GM18502 (cell line): ENCODE results near the gene SORBS2.
"Not testable (repeated sequence)": the region's sequence is repeated elsewhere in the genome, so short reads cannot be mapped to it uniquely, and the experiment has no call there.

Experiments
- ATAC-seq: cut with Tn5 transposase; IDR thresholded peaks from one replicate; pipeline ENCODE4 v1.9.1; 2021; ENCODE audit warnings: mild to moderate bottlenecking; ENCODE audit not compliant: unreplicated experiment, poor library complexity

SORBS2 gene

DNA sequence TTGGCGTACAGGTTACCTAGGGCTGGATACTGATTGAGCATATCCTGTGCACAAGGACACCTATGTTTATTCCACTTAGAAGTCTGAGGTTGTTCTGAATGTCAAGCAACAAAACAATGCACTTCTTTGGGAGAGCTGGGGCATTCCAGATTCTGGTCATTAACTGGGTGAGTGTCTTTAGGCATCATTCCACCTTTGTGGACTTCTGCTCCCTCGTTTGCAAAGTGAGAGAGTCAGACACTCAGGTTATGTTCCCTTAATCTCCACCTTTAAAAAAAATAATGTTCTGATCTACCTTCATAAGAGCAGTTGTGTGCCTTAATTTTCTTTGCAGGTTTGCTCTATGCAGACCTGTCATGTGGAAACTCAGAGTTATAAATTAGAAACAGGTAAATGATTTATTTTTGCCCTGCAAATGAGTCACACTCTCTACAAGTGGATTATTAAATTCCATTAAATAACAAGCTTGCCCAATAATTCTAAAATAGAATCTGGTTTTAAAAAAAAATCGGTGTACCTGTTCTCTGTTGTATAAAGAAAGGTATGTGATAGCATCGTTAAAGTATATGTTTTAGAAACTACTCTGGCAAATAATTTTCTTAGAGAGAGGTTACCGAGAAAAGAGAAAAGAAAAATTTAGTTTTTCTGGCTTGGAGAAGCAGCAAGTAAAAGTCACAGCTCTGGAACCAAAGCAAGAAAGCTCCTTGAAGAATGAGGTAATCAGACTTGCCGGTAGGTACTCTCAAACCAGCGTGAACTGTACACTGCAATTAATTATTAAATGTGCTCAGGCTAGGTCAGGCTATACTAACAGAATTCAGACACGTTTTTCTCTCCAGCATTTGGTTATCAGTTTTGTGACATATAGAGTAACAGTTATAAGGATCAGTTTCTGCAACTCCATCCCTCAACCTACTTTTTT lies 93.2 kb downstream of the SORBS2 start:
- no peak for ATAC-seq

GRCh38 chr4:185717377-185717741 lies 94.6 kb downstream of the SORBS2 start:
- no peak for ATAC-seq

GRCh38 chr4:185716577-185717376 lies 95.2 kb downstream of the SORBS2 start:
- ATAC-seq = no peak

DNA sequence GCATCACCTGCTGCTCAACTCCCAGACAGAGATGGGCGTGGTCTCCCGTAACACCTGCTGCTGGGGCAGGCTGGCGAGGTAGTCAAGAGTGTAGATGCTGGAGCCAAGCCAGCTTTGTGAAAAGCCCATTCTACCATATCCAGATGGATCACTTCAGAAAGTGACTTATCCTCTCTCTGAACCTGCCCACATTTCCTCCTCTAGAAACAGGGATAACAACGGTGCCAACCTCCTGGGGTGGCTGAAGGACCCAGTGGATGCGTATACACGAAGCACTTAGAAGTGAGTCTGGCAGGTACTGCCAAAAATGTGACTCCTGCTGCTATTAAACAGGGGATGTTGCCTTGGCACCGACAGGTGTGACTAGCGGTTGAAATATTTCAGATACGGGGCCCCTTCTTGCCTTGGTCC lies 95.8 kb downstream of the SORBS2 start:
- ATAC-seq = no peak

DNA sequence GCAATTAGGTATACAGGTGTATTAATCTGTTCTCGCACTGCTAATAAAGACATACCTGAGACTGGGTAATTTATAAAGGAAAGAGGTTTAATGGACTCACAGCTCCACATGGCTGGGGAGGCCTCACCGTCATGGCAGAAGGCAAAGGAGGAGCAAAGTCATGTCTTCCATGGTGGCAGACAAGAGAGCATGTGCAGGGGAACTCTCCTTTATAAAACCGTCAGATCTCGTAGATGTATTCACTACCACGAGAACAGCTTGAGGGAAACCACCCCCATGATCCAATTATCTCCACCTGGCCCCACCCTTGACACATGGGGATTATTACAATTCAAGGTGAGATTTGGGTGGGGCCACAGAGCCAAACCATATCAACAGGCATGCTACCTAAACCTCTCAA lies 97.5 kb downstream of the SORBS2 start:
- ATAC-seq = not testable (repeated sequence)

DNA sequence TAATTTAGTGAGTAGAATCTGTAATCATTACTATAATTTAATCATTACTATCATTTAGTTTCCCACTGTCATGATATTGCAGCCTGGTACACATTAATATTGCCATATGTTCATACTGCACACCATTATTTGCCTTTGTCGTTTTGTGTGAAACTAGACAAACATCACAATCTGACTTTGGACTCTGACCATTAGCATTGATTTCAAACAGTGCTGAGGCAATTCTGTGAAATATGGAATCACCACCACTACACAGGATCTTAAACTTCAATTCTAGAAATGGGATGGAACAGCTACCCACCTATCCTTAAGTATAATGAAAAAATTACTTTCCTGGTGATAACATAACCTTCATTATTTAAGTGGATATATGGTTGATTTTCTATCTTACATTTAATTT lies 98.3 kb downstream of the SORBS2 start:
- ATAC-seq = no peak

DNA sequence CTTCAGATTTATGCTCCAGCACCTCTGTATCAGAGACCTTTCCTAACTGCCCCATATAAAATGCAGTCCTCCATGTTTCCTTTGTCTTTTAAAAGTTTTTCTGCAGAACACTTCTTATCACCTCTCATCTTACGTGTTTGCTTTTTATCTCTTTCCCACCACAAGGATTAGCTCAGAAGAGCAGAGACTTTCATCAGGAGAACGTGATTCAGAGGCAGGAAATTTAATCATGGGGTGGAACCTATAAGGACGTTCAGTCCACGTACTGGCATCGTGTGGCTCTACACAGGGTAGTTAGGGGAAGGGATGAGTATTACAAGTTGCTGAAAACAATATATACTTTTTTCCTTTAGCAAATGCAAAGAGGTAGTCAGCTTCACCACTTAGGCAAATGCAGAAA lies 98.7 kb downstream of the SORBS2 start:
- no peak for ATAC-seq

DNA sequence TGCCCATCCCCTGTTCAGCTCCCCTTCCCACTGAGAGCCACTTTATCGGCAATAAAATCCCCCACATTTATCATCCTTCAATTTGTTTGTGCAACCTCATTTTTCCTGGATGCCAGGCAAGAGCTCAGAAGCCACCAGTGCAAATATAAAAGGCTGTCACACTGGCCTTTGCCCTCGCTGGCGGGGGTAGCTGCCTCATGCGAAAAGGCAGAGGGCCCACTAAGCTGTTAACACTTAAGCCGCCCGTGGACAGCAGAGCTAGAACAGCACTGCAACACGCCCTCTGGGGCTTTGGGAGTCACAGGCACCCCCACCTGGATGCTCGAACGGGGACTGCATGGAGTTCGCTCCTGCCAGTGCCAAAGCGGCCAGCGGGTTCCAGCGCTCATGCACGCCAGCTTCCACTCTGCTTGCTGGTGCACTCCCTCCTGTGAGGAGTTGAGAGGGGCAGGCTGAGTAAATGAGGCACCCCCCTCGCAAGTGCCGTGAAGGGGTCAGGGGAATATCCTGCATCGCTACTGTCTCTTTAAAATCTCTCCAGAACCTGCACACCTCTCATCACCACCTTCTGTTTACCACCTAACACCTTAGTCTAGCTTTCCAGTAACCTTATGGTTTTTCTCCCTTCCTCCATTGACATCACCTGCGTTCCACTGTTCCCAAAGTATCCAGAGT lies 99.5 kb downstream of the SORBS2 start:
- ATAC-seq = no peak

GRCh38 chr4:185711726-185712125 lies 100.3 kb downstream of the SORBS2 start:
- ATAC-seq = no peak

- ATAC-seq = no peak
Observed at GRCh38 chr4:185710487-185710995, 101.5 kb downstream of the SORBS2 start.

GRCh38 chr4:185709802-185710486 lies 102.0 kb downstream of the SORBS2 start:
- ATAC-seq = no peak

DNA sequence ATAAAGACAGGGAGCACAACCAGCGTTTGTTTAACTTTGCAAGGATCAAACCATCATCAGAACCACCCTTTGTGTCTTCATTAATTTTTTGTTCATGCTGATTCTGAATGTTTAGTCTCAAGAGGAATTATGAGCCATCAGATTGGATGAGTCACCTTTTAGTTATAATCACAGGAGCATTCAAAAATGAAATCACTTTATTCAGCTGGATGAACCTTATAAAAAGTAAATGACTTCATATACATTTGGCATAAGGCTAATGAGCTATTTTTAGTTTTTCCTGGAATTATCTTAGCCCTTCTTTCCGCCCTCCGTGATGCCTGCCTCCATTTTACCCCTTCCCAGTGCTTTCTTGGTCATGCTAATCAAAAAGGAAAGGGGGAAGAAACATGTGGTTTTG lies 103.6 kb downstream of the SORBS2 start:
- ATAC-seq = no peak

- not testable (repeated sequence) for ATAC-seq
Observed at GRCh38 chr4:185707622-185708021, 104.4 kb downstream of the SORBS2 start.

DNA sequence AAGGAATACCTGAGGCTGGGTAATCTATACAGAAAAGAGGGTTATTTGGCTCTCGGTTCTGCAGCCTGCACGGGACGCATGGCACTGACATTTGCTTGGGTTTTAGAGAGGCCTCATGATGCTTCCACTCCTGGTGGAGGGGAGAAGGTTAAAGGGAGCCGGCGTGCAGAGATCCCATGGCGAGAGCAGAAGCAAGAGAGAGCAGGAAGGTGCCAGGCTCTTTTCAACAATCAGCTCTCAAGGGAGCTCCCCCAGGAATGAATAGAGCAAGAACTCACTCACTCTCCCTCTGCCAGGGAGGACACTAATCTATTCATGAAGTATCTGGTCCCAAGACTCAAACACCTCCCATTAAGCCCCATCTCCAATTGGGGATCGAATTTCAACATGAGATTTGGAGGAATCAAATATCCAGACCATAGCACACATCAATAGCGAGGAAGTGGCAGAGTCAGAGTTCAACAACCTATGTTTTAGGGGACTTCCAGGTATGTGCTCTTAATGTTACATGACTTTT lies 109.8 kb downstream of the SORBS2 start:
- ATAC-seq = no peak

GRCh38 chr4:185700630-185701029 lies 111.4 kb downstream of the SORBS2 start:
- ATAC-seq = no peak

DNA sequence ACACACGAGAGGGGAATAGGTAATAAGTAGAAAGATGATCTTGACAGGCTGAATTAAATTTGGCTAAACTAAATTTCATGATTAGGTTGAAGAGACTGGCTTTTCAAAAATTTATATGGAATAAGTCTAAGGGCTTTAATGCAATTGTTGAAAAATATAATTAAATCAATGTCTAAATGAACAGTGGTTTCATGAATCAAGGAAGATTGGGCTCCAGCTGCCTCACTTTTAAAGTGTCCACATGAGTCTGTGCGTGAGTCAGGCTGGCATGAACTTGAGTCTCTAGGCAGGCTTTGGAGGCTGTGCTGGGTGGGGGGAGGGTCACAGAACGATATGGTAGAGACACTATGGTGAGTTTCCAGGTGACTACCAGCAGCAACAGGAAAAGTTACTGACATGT lies 111.9 kb downstream of the SORBS2 start:
- ATAC-seq = no peak

DNA sequence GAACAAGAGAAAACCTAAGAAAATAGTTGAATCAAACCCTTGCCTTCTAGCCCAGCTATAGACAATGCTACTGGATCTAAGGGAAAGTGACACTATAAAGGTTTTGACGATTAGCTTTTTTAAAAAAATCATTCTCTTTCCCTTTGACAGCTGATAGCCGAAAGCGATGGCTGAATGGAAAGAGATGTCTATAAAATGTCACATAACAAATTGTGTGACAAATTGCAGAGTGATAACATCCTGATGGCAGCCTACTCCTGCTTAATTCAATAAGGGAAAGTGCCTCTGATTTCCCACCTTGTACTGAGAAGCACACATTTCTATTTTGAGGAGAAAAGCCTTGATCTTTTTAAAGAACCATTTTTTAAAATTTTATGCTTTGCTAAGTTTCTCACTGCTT lies 114.5 kb downstream of the SORBS2 start:
- ATAC-seq = no peak

- no peak for ATAC-seq
Observed at GRCh38 chr4:185695743-185696142, 116.3 kb downstream of the SORBS2 start.

DNA sequence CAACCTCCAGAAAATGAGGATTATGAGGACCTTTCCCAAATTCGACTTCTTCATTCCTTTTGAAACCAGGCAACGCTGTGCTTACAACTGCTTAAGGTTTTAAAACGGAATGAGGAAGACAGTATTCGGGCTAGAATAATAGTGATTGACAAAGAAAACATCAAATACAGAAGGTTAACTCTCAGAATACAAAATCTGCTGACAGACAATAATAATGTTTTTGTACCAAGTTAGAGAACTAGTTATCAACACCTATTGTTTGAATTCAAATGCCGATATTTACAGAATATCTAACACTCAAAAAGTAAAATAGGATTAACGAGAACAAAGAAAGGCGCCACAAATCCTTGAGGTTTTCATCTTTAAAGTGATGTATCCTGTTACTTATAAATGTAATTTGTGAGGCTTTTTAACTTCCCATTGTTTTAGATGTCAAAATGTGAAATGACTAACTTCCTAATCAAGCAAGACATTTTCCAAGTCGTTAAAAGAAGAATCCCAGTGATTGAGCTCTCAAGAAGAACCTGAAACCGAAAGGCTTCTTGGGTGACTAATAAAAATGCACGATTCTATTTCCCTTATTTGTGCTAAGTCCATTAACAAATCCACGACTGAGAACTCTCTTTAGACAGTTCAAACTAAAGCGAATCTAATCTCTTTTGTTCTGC lies 118.3 kb downstream of the SORBS2 start:
- ATAC-seq = no peak
